ENCODE results near the gene INPP5E. TPM values are rescaled to one million over a fixed set of nuclear protein-coding genes. Genes with fewer than 3 reads are reported as not detected.

The INPP5E gene
- total RNA-seq, 1 donor, result 8.2 TPM

GRCh38 chr9:136441191-136441680 lies 1.6 kb upstream of the INPP5E start:
- DNase-seq (ENCODE audit: low read depth), result peak; percentile 11
- no peak overlapping the region for H3K4me3 ChIP-seq (ENCODE audit: low read depth, low read length)
- TF ChIP-seq CTCF (IDR thresholded peaks at IDR 0.05; ENCODE audit: insufficient read depth, low read depth, low read length), result no peak

- TF ChIP-seq CTCF (IDR thresholded peaks at IDR 0.05; ENCODE audit: insufficient read depth, low read depth, low read length), result peak; percentile 10
- DNase-seq (ENCODE audit: low read depth), result peak; percentile 19
- peak overlapping the region; percentile 75 for H3K4me3 ChIP-seq (ENCODE audit: low read depth, low read length)
These were observed 831 bp downstream of the INPP5E start for GRCh38 chr9:136438548-136439480.

- peak; percentile 59 for DNase-seq (ENCODE audit: low read depth)
- TF ChIP-seq CTCF (IDR thresholded peaks at IDR 0.05; ENCODE audit: insufficient read depth, low read depth, low read length), result no peak
- peak overlapping the region; percentile 75 for H3K4me3 ChIP-seq (ENCODE audit: low read depth, low read length)
These were observed 1.7 kb downstream of the INPP5E start for GRCh38 chr9:136437839-136438547.

GRCh38 chr9:136437430-136437829 lies 2.2 kb downstream of the INPP5E start:
- DNase-seq (ENCODE audit: low read depth), result peak; percentile 69
- H3K4me3 ChIP-seq (ENCODE audit: low read depth, low read length), result peak overlapping the region; percentile 75
- TF ChIP-seq CTCF (IDR thresholded peaks at IDR 0.05; ENCODE audit: insufficient read depth, low read depth, low read length), result no peak

GRCh38 chr9:136436055-136436634 lies 3.5 kb downstream of the INPP5E start:
- no peak for DNase-seq (ENCODE audit: low read depth)
- no peak for TF ChIP-seq CTCF (IDR thresholded peaks at IDR 0.05; ENCODE audit: insufficient read depth, low read depth, low read length)
- no peak overlapping the region for H3K4me3 ChIP-seq (ENCODE audit: low read depth, low read length)

GRCh38 chr9:136434580-136435169 lies 5.0 kb downstream of the INPP5E start:
- no peak for DNase-seq (ENCODE audit: low read depth)
- TF ChIP-seq CTCF (IDR thresholded peaks at IDR 0.05; ENCODE audit: insufficient read depth, low read depth, low read length), result no peak
- no peak overlapping the region for H3K4me3 ChIP-seq (ENCODE audit: low read depth, low read length)

Data from fibroblast of villous mesenchyme (primary cell).